ENCODE data around the gene HEG1.

DNA sequence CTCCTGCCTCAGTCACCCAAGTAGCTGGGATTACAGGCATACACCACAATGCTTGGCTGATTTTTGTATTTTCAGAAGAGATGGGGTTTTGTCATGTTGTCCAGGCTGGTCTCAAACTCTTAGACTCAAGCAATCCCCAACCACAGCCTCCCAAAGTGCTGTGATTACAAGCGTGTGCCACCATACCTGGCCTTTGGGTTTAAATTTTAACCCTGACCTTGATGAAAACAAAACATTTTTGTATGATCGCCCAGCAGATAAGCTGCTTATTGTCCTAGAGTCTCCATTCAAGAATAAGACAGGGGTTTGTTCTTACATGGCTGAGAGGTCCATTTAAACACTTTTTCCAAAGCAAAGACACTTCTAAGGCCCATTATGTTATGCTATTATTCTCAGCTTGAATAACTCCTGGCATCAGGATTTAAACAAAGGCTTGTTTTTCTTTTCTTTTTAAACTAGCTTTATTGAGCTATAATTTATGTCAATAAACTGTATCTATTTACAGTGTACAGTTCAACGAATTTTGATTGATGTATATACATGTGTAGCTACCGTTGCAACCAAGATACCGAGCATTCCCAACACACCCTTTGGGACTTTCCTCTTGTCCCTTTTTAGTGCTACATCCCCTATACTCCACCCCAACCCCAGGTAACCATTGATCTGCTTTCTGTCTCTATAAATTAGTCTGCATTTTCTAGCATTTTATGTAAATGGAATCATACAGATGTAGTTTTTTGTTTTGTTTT, 119.8 kb downstream of the HEG1 start:
- TF ChIP-seq, protein P1, sequence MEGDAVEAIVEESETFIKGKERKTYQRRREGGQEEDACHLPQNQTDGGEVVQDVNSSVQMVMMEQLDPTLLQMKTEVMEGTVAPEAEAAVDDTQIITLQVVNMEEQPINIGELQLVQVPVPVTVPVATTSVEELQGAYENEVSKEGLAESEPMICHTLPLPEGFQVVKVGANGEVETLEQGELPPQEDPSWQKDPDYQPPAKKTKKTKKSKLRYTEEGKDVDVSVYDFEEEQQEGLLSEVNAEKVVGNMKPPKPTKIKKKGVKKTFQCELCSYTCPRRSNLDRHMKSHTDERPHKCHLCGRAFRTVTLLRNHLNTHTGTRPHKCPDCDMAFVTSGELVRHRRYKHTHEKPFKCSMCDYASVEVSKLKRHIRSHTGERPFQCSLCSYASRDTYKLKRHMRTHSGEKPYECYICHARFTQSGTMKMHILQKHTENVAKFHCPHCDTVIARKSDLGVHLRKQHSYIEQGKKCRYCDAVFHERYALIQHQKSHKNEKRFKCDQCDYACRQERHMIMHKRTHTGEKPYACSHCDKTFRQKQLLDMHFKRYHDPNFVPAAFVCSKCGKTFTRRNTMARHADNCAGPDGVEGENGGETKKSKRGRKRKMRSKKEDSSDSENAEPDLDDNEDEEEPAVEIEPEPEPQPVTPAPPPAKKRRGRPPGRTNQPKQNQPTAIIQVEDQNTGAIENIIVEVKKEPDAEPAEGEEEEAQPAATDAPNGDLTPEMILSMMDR (IDR thresholded peaks at IDR 0.05): no peak
- TF ChIP-seq POLR2A (IDR thresholded peaks at IDR 0.05): no peak

Measured in lower leg skin (tissue), 3 donors.